MM.1S (cell line): Measurements from ENCODE around the gene CCDC157.
"Not testable (repeated sequence)": the region's sequence is repeated elsewhere in the genome, so short reads cannot be mapped to it uniquely, and the experiment has no call there.

Experiments used
- EZH2 ChIP-seq: fragments of 300-600 bp; sonication (generic); optimal IDR thresholded peaks from 2 replicates; pipeline ENCODE3; 2017; ENCODE audit warnings: low read depth, mild to moderate bottlenecking, antibody characterized with exemption, low read length, mixed read lengths
- EZH2phosphoT487 ChIP-seq: fragments of 300-600 bp; sonication (generic); IDR thresholded peaks from 2 replicates; pipeline ENCODE4 v1.6.1; 2018; ENCODE audit warnings: antibody characterized with exemption, low read length
- TF ChIP-seq, protein P1 (sequence below): fragments of 300-600 bp; sonication (generic); IDR thresholded peaks from 2 replicates; pipeline ENCODE4 v1.5.1; 2016; ENCODE audit warnings: antibody characterized with exemption, low read length, mixed read lengths

DNA sequence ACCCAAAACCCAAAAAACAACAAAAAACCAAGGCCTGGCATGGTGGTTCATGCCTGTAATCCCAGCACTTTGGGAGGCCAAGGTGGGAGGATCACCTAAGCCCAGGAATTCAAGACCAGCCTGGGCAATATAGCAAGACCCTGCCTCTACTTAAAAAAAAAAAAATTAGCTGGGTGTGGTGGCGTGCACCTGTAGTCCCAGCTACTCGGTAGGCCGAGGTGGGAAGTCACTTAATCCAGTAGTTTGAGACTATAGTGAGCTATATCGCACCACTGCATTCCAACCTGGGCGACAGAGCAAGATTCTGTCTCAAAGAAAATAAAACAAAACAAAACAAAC lies 45.9 kb downstream of the CCDC157 start:
- not testable (repeated sequence) for TF ChIP-seq EZH2, EZH2phosphoT487
- TF ChIP-seq, protein P1, sequence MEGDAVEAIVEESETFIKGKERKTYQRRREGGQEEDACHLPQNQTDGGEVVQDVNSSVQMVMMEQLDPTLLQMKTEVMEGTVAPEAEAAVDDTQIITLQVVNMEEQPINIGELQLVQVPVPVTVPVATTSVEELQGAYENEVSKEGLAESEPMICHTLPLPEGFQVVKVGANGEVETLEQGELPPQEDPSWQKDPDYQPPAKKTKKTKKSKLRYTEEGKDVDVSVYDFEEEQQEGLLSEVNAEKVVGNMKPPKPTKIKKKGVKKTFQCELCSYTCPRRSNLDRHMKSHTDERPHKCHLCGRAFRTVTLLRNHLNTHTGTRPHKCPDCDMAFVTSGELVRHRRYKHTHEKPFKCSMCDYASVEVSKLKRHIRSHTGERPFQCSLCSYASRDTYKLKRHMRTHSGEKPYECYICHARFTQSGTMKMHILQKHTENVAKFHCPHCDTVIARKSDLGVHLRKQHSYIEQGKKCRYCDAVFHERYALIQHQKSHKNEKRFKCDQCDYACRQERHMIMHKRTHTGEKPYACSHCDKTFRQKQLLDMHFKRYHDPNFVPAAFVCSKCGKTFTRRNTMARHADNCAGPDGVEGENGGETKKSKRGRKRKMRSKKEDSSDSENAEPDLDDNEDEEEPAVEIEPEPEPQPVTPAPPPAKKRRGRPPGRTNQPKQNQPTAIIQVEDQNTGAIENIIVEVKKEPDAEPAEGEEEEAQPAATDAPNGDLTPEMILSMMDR = not testable (repeated sequence)
